Suprapubic skin (tissue), 4 donors: ENCODE measurements around the gene ZNF19.

Experiments
- CTCF ChIP-seq, 2 donors: fragments of 200-600 bp in 1 of 2; fragments of 450-650 bp in 1 of 2; sonication (generic) in 1 of 2; IDR thresholded peaks; one replicate each; pipeline ENCODE4 v1.5.1; 2016 to 2019; ENCODE audit warnings: antibody characterized with exemption in 2 of 2, mild to moderate bottlenecking in 1 of 2, moderate library complexity in 1 of 2
- EP300 ChIP-seq: sonication (generic); formaldehyde crosslinking; IDR thresholded peaks from one replicate; pipeline ENCODE4 v1.6.1; 2017; ENCODE audit warnings: antibody characterized with exemption
- POLR2A ChIP-seq, 2 donors: fragments of 450-650 bp; IDR thresholded peaks; one replicate each; pipeline ENCODE4 v1.6.1; 2017; ENCODE audit warnings: antibody characterized with exemption in 2 of 2, mild to moderate bottlenecking in 2 of 2, moderate library complexity in 2 of 2
- POLR2AphosphoS5 ChIP-seq, 3 donors: sonication (generic); formaldehyde crosslinking; IDR thresholded peaks; one replicate each; pipeline ENCODE4 v1.6.1; 2017; ENCODE audit warnings: antibody characterized with exemption in 3 of 3

DNA sequence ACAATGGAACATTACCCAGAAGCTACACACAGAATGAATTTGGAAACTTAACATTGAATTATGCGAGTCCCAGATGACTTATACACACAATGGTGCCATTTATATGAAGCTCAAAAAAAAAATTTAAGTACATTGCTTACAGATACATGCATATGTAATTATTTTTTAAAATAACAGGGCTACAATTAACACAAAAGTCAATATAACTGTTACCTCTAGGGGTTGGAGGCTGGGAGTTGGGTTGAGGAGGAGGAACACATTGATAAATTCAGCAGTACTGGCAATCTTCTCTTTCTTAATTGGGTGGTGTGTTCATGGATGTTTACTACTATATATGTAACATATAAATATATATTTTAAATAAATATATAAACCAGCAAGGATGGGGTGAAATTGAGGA, 28.2 kb downstream of the ZNF19 start:
- TF ChIP-seq CTCF (IDR thresholded peaks at IDR 0.05), result no peak
- no peak for TF ChIP-seq POLR2A (IDR thresholded peaks at IDR 0.05)
- no peak for TF ChIP-seq POLR2AphosphoS5 (IDR thresholded peaks at IDR 0.05)
- TF ChIP-seq EP300, result no peak
